GM18858 (cell line): ENCODE results near the gene BCAR3.

Experiments
- ATAC-seq: cut with Tn5 transposase; IDR thresholded peaks from one replicate; pipeline ENCODE4 v1.9.1; 2021; ENCODE audit not compliant: unreplicated experiment

Gene BCAR3

DNA sequence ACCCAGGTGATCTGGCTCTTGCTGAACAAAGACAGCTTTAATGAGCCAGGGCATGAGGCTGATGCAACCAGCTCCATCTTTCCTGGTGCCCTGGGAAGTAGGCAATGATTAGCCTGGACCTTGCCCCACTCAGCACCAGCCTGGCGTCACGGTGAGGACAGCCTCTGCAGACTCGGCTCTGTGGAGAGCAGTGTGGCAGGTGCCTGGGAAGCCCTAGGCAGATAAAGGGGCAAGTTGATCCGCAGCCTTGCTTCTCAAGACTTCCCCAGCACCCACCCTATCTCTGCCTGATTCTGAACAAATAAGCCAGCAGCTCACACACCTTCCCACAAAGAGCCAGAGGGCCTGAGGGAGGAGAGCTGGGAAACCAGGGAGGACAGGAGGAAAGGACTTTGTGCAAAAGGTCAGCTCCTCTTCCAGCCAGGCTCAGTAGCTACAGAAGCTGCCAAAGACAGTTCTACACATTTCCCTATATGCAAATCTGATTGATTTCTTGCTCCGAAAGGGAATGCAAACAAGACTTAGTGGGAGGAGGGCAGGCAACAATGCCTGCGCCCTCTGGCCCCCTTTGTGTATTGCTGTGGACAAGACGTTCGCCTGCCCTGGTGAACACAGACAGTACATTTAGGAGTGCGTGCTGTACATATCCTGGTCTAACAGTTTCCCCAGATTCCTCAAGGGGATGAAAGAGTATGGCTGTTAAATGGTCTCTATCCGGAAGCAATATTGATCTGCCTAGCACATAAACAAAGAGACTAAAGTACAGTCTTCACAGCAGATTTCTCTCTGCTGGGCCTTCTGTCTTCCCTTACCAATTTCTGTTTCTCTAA is 63.8 kb downstream of the BCAR3 start:
- ATAC-seq: no peak

- ATAC-seq: no peak
Measured at GRCh38 chr1:93616996-93617669, 64.5 kb downstream of the BCAR3 start.

DNA sequence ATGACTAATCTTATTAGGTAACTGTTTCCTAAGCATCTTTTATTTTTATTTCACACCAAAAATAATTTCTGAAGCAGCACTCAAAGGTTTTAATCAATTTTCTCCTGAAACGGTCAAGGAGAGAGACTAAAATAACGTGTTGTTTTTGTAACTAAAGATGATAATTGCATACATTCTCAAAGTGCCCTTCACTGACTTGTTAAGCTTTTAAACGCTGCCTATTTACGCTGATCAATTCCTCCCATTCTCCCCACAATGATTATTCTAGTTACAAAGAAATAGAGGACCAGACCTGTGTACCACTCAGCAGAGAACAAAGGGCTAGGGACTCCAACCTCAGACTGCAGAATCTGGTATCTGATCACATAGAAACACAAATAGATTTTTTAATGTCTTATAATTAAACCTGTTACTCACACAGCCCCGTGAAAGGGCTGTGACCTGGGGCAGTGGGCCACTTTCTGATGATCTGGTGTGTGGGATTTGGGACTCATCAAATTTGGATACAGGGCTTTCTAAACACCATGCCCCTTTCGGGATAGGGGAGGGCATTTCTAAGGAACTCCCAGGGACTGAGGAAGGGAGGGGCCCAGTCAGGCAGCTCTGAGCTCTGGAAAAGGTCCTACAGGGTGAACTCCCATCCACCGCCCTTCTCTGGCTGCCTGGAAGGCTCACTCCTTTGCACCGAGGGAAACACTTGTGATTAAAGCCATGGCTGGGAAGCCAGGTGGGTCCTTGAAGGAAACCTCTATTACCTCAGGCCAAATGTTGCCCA is 65.2 kb downstream of the BCAR3 start:
- ATAC-seq: no peak

DNA sequence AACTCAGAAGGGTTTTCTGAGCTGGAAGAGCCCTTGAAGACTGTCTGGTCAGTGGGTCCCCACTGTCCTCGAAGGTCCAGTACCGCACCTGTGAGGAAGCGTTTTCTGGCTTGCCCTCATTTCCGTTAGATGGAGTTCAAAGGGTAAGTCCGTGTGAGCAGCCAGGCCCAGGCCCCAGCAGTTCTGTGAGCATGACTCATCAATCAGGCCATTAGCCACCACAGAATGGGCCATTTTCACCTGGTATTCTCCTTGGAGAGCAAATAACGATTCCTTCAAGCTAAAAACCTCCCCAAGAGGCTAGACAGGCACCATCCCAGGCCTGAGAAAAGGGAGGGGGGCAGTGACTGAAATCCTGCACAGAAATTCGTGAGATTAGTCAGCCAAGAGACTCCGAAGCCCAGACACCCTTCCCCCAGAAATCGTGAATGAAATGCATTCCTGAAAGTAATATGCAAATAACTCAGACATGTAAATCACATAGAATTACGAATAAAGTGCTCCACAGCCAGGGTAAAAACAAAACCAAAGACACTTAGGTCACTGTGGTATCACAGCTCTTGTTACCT is 66.0 kb downstream of the BCAR3 start:
- ATAC-seq: peak; percentile 70

GRCh38 chr1:93614986-93615581 is 66.6 kb downstream of the BCAR3 start:
- peak; percentile 43 for ATAC-seq

- no peak for ATAC-seq
Measured at GRCh38 chr1:93614541-93614940, 67.1 kb downstream of the BCAR3 start.

GRCh38 chr1:93613898-93614297 is 67.7 kb downstream of the BCAR3 start:
- ATAC-seq: no peak

DNA sequence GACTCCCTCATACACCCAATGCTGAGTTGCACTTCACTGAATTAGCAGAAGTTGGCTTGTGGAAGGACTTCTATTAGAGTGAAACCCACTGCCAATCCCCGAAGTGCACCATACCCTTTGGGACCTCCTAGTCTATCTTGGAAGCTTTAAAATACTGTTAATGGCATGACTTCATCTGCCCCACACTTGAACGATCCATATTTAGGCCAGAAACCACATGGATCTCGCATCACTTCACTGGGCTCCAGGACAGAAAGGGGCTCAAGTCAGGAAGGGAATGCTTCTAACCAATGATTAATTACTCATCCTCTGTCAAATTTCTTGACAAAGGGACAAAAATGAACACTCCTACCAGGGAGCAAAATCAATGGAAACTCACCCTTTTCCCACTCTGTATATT is 69.1 kb downstream of the BCAR3 start:
- ATAC-seq: no peak

- ATAC-seq: no peak
Measured at GRCh38 chr1:93611668-93612067, 70.0 kb downstream of the BCAR3 start.

DNA sequence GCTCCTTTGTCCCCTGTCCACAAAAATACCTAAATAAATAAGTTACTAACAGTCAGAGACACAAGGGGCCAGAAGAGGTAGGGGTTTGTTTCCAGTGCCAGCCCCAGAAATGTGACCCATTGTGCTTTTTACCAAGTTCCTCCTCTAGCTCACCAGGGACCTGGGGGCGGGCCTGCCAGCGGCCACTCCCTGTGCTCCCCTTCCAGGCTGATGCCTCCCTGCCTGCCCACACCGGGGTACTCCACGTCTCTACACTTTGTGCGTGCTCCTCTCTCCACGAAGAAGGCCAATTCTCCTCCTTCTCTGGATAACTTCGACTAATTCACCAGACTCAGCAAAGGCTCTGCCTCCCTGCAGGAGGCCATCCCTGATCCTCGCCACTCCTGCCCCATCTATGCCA is 72.1 kb downstream of the BCAR3 start:
- ATAC-seq: no peak

DNA sequence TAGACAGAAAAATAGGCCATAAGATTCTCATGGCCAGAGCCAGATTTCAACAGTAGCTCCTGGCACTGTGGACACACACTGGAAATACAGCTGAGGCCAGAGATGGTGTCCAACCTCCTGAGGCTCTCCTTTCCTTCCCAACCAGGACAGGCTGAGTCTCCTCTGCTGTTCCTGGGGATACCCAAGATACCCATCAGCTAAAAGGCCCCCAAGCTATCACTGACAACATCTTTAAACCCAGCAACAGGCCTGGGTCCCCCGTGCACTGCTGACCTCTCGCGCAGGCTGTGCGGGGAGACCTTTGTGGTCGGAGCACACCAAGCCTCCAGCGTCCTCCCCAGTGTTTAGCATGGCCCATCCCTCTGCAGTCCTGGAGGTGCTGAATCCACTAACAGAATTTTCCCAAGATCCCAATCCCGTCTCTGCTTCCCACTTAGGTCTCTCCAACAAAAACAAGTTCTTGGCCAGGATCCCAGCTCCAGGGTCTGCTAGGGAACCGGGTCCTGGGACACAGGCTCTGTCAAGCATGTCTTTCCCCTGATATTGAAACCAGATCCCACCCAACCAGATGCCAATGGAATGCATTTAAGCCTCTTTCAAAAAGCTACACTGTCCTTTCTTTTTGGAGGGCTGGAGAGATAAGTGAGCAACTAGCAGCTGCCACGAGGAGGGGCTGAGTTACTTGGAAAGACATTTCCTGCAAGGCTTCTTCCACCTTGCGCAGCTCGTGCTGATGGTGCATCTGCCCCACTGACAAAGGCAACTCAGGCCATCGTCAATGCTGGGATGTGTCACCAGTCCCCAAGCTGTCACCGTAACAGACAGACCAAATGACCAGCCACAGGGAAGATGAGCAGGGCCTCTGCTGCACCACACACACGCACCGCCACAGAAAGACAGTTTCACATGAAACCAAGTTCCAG is 73.2 kb downstream of the BCAR3 start:
- peak; percentile 0 for ATAC-seq

DNA sequence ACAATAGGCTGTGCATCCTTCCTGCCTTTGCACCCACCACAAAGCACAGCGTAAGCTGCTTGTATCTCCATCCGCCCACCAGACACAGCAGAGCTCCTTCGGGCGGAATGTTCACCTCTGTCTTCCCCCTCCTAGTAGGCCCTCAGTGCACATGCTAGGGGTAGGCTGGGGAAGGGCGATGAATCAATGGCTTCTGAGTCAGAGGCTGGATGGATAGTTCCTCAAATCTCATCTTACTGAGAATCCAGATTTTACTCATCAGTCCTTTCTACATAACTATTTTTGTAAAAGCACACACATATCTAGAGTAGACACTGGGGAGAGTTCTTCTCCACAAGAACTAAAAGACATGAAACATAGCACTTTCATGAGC is 73.8 kb downstream of the BCAR3 start:
- ATAC-seq: peak; percentile 93

DNA sequence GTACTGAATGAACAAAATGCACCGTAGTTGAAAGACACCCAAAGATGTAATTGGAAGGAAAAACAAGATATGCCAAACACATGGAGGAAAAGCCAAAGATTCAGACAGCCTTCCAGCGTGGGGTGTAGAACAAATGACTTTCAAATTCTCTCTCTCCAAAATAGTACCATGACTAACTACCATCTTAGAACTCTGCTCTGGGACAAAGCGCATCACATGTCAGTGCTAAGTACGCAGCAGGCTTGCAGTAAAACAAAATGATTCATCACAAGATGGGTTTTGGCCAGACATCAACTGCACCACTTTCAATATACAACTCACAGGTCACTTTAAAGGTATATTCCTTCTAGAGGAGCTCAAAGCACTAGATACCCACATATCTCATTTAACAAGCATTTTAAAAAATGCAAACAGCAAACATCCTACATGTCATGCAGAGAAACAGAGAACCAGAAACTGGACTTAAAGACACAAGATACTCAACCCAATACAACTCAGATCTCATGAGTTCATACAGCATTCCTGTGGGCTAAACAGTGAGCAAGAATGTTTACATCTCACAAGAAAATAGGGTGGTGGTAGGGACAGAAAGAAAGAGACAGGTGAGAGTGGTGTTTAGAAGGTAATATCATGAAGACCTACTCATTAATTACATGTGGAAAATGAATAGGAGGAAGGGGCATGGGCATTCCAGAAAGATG is 75.7 kb downstream of the BCAR3 start:
- no peak for ATAC-seq

- ATAC-seq: no peak
Measured at GRCh38 chr1:93605026-93605568, 76.5 kb downstream of the BCAR3 start.

GRCh38 chr1:93604411-93604810 is 77.2 kb downstream of the BCAR3 start:
- ATAC-seq: no peak

DNA sequence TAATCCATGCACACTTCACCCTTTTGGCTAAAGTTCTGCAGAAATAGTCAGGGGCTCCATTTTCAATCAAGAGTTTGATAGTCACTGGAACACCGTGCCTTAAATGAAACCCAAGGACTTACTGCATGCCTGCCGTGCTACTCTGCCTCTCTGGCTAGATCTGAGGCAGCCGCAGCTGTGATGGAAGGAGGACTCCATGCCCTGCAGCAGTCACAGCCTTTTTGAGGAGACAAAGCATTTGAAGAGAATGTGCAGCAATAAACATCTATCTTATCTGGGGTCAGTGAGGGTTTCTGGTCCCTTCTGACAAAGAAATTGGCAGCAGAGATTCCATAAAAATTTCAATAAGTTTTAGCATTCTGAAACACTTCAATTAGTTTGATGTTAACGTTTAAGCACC is 78.0 kb downstream of the BCAR3 start:
- ATAC-seq: no peak

- no peak for ATAC-seq
Measured at GRCh38 chr1:93603106-93603505, 78.5 kb downstream of the BCAR3 start.

DNA sequence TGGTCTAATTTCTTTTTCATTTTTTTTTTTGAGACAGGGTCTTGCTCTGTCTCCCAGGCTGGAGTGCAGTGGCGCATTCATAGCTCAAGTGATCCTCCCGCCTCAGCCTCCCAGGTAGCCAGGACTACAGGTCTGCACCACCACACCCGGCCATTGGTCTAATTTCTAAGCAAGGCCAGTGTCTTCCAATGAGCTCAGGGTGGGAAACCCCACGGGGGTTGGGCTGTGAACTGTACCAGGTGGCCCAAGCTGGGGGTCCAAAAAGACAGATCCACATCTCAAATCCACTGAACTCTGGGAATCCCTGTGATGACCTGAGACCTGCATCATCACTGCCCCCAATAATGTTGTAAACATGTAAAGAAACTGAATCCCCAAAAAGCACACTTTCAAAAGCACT is 79.5 kb downstream of the BCAR3 start:
- ATAC-seq: no peak

DNA sequence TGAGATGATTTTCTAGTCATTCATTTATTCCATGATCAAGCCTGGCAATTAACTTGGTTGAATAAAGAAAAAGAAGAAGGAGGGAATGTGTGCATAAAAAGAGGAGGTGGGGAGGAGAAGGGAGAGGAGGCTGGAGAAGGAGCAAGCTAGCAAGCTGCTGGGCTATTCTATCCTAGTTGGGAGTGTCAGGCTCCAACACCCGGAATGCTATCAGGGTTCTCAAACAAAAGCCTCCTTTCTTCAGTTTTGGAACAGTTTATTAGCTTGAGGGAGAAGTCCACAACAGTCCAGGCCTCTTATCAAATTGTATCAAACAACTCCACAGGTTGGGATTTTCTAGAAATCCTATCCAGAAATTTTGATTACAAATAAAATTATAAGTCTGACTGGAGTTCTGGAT is 80.0 kb downstream of the BCAR3 start:
- ATAC-seq: no peak
